ENCODE data around the gene CLOCK.
"Not testable (repeated sequence)": the region's sequence is repeated elsewhere in the genome, so short reads cannot be mapped to it uniquely, and the experiment has no call there.

DNA sequence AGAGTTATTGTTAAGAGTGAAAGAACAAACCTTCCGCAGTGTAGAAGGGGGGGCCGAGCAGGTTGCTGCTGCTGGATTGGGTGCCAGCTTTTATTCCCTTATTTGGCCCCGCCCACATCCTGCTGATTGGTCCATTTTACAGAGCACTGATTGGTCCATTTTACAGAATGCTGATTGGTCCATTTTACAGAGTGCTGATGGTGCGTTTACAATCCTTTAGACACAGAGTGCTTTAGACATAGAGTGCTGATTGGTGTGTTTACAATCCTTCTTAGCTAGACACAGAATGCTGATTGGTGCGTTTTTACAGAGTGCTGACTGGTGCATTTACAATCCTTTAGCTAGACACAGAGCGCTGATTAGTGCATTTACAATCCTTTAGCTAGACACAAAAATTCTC lies 5.3 kb upstream of the CLOCK start:
- TF ChIP-seq EZH2 (IDR thresholded peaks at IDR 0.05; ENCODE audit: low read depth); CTCF (conservative IDR thresholded peaks at IDR 0.05): not testable (repeated sequence)
